Stimulated activated naive CD8-positive, alpha-beta T cell treated with anti-CD3 and anti-CD28 coated beads, Interleukin-15, amount 100 ng/mL, for 72 hours (primary cell): ENCODE measurements around the gene KIF5C.

Experiments
- ATAC-seq: fragments of 150-1000 bp; cut with Tn5 transposase; 2 replicates; pipeline ENCODE4 v1.10.0; 2021; ENCODE audit warnings: mild to moderate bottlenecking, moderate library complexity
- DNase-seq, 2 donors: peaks; one replicate each; pipeline ENCODE4 v3.0.0; 2021 to 2022
- H3K27ac Mint-ChIP-seq, 2 donors: one replicate each; pipeline ENCODE4 v1.8.0; 2022; ENCODE audit warnings: mild to moderate bottlenecking in 2 of 2, mixed read lengths in 2 of 2, moderate library complexity in 2 of 2
- H3K27me3 Mint-ChIP-seq: one replicate; pipeline ENCODE4 v1.8.0; 2022; ENCODE audit warnings: mixed read lengths
- H3K4me1 Mint-ChIP-seq: one replicate; pipeline ENCODE4 v1.8.0; 2022; ENCODE audit warnings: mild to moderate bottlenecking, mixed read lengths
- H3K4me3 Mint-ChIP-seq, 2 donors: one replicate each; pipeline ENCODE4 v1.8.0; 2022; ENCODE audit warnings: mild to moderate bottlenecking in 2 of 2, mixed read lengths in 2 of 2, moderate library complexity in 1 of 2
- H3K9me3 Mint-ChIP-seq, 2 donors: one replicate each; pipeline ENCODE4 v1.8.0; 2022; ENCODE audit warnings: mixed read lengths in 2 of 2

KIF5C gene

DNA sequence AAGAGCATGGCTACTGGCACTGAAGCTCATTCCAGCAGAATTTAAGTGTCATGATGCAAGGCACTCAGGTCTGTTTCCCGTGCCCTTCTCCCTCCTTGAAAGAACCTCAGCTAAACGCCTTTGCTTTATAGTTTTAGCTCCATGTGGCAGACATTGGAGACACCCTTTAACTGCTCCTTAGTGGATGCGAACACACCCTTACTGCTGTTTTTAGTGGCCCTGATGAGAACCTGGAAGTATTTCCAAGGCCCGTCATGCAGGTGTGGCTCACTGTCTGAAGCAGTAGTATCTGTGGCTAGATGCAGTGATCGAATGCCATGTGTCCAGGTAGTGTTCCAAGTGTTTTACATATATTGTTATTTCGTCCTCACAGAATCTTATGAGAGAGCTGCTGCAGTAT lies 28.3 kb downstream of the KIF5C start:
- Mint-ChIP-seq H3K27me3 (peaks cover 7% of the 10 kb centered on the region), H3K4me1 (no peaks in the 10 kb centered on the region), H3K27ac (no peak overlapping the region), H3K9me3 (peaks cover 6% of the 10 kb centered on the region in 2 donors), H3K4me3 (no peak overlapping the region)
- DNase-seq (no peak), ATAC-seq (no peak)

DNA sequence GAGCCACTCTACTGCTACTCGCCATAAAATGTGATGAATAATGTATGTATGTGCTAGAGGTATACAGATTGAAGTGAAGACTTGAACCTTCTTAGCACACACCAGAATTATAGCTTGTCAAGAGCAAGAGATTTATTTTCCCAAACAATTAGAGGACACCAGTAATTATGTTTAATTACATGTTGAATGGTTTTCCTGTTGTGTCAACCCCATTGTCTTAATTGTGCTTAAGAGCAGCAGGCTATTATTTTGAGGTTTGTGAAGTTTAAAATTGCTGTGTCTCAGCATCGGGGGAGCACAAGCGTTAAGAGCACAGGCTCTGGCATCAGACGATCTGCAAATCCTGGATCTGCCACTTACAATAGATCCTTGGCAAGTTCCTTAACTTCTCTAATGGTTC lies 29.0 kb downstream of the KIF5C start:
- peaks cover 7% of the 10 kb centered on the region for H3K27me3 Mint-ChIP-seq
- peaks cover 6% of the 10 kb centered on the region in 2 donors for H3K9me3 Mint-ChIP-seq
- H3K4me3 Mint-ChIP-seq: no peak overlapping the region
- H3K27ac Mint-ChIP-seq: no peak overlapping the region
- no peak for DNase-seq
- no peaks in the 10 kb centered on the region for H3K4me1 Mint-ChIP-seq
- ATAC-seq: no peak

DNA sequence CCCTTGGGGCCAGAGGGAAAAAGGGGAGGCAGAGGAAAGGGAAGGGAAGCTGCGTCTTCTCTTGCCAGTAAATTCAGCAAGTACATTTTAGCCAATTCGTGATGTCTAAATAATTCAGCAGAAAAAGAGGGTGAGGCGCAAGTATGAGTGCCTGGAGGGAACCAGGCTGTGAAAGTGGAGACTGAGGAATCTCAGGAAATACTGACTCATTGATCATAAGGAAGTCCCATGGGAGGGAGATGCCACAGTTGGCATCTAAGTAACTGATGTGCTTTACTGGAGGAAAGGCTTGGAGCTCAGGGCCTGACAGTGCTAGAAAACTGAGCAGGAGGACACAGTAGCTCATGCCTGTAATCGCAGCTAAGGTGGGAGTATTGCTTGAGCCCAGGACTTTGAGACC lies 31.1 kb downstream of the KIF5C start:
- H3K27me3 Mint-ChIP-seq: peaks cover 7% of the 10 kb centered on the region
- H3K4me3 Mint-ChIP-seq: no peak overlapping the region
- no peak for ATAC-seq
- peaks cover 6% of the 10 kb centered on the region in 2 donors for H3K9me3 Mint-ChIP-seq
- no peak for DNase-seq
- H3K27ac Mint-ChIP-seq: no peak overlapping the region
- H3K4me1 Mint-ChIP-seq: no peaks in the 10 kb centered on the region

GRCh38 chr2:148907085-148907785 lies 32.2 kb downstream of the KIF5C start:
- ATAC-seq: no peak
- no peak overlapping the region for H3K4me3 Mint-ChIP-seq
- no peak for DNase-seq
- H3K27me3 Mint-ChIP-seq: peaks cover 7% of the 10 kb centered on the region
- peaks cover 6% of the 10 kb centered on the region in 2 donors for H3K9me3 Mint-ChIP-seq
- H3K4me1 Mint-ChIP-seq: no peaks in the 10 kb centered on the region
- no peak overlapping the region for H3K27ac Mint-ChIP-seq

- Mint-ChIP-seq H3K4me1 (no peaks in the 10 kb centered on the region), H3K4me3 (no peak overlapping the region), H3K9me3 (peaks cover 6% of the 10 kb centered on the region in 2 donors), H3K27me3 (no peaks in the 10 kb centered on the region), H3K27ac (no peak overlapping the region)
- no peak for ATAC-seq
- no peak for DNase-seq
Observed at GRCh38 chr2:148909114-148909513, 34.1 kb downstream of the KIF5C start.

DNA sequence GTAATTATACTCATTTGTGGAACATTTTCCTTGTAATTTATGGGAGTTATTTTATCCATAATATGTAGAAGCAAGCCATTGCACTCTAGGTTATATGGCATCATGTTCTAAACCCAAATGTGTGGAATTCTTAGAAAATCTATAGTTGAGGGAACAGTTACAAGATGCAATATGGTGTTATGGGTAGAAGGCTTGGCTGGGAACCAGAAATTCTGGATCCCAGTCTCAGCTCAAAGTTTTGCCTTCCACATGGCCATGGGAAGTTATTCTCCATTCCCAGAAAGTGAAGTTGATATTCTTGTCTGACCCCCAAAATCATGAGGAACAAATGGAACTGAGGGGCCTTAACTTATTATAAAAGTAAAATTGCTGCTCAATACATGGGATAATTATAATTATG lies 38.0 kb downstream of the KIF5C start:
- no peak for DNase-seq
- Mint-ChIP-seq H3K27me3 (no peaks in the 10 kb centered on the region), H3K27ac (no peak overlapping the region)

GRCh38 chr2:148913492-148913891 lies 38.5 kb downstream of the KIF5C start:
- H3K27ac Mint-ChIP-seq: no peak overlapping the region
- ATAC-seq: no peak

More for the DNA sequence above, 38.0 kb downstream of the KIF5C start:
- no peak overlapping the region for H3K4me3 Mint-ChIP-seq
- peaks cover 0 to under 1% of the 10 kb centered on the region in 2 donors for H3K9me3 Mint-ChIP-seq
- H3K4me1 Mint-ChIP-seq: peaks cover 11% of the 10 kb centered on the region
- no peak for ATAC-seq

GRCh38 chr2:148914463-148914862 lies 39.4 kb downstream of the KIF5C start:
- no peaks in the 10 kb centered on the region for H3K27me3 Mint-ChIP-seq
- no peak overlapping the region for H3K4me3 Mint-ChIP-seq
- ATAC-seq (no peak), DNase-seq (no peak)
- peaks cover 11 to 13% of the 10 kb centered on the region in 2 donors for H3K9me3 Mint-ChIP-seq
- no peak overlapping the region for H3K27ac Mint-ChIP-seq
- H3K4me1 Mint-ChIP-seq: peaks cover 11% of the 10 kb centered on the region

More at GRCh38 chr2:148913492-148913891, 38.5 kb downstream of the KIF5C start:
- Mint-ChIP-seq H3K4me3 (no peak overlapping the region), H3K9me3 (peaks cover 4 to 5% of the 10 kb centered on the region in 2 donors), H3K27me3 (no peaks in the 10 kb centered on the region), H3K4me1 (peaks cover 11% of the 10 kb centered on the region)
- no peak for DNase-seq

- peak; percentile 96 for ATAC-seq
- H3K4me3 Mint-ChIP-seq: no peak overlapping the region
- H3K27ac Mint-ChIP-seq: no peak overlapping the region
- peak in 1 of 2 donors; percentile 44 for DNase-seq
- peaks cover 11% of the 10 kb centered on the region for H3K4me1 Mint-ChIP-seq
- no peaks in the 10 kb centered on the region for H3K27me3 Mint-ChIP-seq
- peaks cover 11 to 13% of the 10 kb centered on the region in 2 donors for H3K9me3 Mint-ChIP-seq
Observed at GRCh38 chr2:148917431-148917830, 42.4 kb downstream of the KIF5C start.

DNA sequence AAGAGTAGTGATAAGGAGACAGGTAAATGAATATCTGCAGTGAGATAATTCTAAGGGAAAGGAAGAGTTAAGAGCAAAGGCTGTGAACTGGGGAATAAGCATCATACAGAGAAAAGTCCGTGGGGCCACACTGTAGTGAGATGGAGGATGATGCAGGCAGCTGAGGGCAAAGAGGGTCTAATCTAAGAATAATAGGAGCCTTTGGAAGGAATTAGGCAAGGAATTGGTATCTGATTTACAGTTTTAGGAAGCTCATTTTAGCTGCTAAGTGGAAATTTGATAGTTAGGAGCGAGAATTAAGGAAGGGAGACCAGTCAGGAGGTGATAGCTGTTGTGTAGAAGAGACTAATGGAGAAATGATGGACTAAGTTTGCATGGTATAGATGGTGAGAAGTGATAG lies 43.5 kb downstream of the KIF5C start:
- peaks cover 11% of the 10 kb centered on the region for H3K4me1 Mint-ChIP-seq
- H3K4me3 Mint-ChIP-seq: no peak overlapping the region
- DNase-seq (no peak), ATAC-seq (no peak)
- no peak overlapping the region for H3K27ac Mint-ChIP-seq
- H3K27me3 Mint-ChIP-seq: no peaks in the 10 kb centered on the region
- H3K9me3 Mint-ChIP-seq: peaks cover 11 to 13% of the 10 kb centered on the region in 2 donors

DNA sequence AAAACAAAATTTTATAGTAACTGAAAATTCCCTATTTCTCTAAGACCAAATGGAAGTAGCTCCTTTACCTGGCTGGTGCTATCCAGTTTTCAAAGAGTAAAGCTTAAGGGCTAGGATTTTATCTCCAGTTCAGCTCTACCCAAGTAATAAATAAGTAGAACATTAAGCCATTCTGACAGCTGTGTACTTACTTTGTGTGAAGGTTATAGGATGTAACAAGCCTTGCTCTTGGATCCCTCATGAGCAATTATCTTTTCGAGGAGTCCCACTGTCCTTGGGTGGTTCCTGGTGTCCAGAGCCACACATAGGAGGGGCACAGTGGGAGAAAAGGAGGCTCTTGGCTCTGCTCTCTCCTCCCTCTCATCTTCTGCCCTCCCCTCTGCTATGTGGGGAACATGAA lies 45.5 kb downstream of the KIF5C start:
- no peak for ATAC-seq
- Mint-ChIP-seq H3K27me3 (no peaks in the 10 kb centered on the region), H3K4me3 (no peak overlapping the region), H3K4me1 (peaks cover 11% of the 10 kb centered on the region), H3K9me3 (peaks cover 11 to 13% of the 10 kb centered on the region in 2 donors), H3K27ac (no peak overlapping the region)
- DNase-seq: no peak

DNA sequence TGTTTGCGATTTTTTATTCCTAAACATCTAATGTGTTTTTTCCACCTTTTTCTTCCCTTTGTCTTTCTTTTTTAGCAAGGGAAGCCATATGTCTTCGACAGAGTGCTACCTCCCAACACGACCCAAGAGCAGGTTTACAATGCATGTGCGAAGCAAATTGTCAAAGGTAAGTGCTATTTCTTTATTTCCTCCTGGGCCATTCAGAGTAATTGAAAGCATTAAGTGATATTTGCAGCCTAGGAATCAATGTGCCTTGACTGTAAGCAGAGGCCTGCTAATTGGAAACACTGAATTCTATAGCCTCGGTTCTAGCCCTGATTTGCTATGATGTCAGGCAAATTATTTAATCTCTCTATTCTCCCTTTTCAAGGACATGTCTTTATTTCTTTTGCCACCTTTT lies 47.0 kb downstream of the KIF5C start:
- no peak overlapping the region for H3K27ac Mint-ChIP-seq
- DNase-seq: no peak
- H3K9me3 Mint-ChIP-seq: peaks cover 11 to 13% of the 10 kb centered on the region in 2 donors
- no peak for ATAC-seq
- H3K4me3 Mint-ChIP-seq: no peak overlapping the region
- peaks cover 22% of the 10 kb centered on the region for H3K4me1 Mint-ChIP-seq
- H3K27me3 Mint-ChIP-seq: no peaks in the 10 kb centered on the region

- ATAC-seq (no peak), DNase-seq (no peak)
- H3K27ac Mint-ChIP-seq: no peak overlapping the region
- H3K4me1 Mint-ChIP-seq: peaks cover 19% of the 10 kb centered on the region
- peaks cover 11 to 13% of the 10 kb centered on the region in 2 donors for H3K9me3 Mint-ChIP-seq
- H3K27me3 Mint-ChIP-seq: no peaks in the 10 kb centered on the region
- H3K4me3 Mint-ChIP-seq: no peak overlapping the region
Observed at GRCh38 chr2:148922776-148923475, 47.9 kb downstream of the KIF5C start.

DNA sequence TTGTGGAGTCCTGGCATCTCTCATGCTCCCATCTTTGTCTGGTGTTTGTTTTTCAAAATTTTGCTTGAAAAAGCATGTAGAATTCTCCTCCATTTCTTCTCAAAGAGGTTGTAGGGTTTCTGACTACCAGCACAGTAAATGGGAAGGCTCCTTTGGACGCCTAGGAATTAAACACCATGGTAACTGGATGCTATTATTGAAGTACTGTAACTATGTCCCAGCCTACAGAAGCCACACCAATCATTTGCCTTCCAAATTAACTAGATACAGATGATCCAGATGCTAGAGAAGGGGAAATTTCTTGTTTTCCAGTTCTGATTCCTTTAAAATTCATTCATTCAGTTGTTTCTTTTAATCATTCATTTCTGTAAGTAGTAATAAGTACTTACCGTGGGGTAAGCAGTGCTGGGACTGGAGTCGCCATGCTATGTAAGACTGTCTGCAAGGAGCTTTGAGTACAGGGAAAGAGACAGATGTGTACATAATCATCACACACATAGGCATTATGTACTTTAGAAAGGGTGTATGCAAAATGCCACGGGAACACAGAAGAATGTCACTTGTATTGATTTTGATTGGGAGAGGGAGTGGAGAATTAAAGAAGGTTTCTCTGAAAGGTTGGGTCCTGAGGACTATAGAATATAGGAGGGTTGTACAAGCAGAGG lies 49.6 kb downstream of the KIF5C start:
- H3K27ac Mint-ChIP-seq: no peak overlapping the region
- no peaks in the 10 kb centered on the region for H3K27me3 Mint-ChIP-seq
- no peaks in the 10 kb centered on the region for H3K9me3 Mint-ChIP-seq
- H3K4me1 Mint-ChIP-seq: peaks cover 19% of the 10 kb centered on the region
- DNase-seq (no peak), ATAC-seq (no peak)
- H3K4me3 Mint-ChIP-seq: no peak overlapping the region

DNA sequence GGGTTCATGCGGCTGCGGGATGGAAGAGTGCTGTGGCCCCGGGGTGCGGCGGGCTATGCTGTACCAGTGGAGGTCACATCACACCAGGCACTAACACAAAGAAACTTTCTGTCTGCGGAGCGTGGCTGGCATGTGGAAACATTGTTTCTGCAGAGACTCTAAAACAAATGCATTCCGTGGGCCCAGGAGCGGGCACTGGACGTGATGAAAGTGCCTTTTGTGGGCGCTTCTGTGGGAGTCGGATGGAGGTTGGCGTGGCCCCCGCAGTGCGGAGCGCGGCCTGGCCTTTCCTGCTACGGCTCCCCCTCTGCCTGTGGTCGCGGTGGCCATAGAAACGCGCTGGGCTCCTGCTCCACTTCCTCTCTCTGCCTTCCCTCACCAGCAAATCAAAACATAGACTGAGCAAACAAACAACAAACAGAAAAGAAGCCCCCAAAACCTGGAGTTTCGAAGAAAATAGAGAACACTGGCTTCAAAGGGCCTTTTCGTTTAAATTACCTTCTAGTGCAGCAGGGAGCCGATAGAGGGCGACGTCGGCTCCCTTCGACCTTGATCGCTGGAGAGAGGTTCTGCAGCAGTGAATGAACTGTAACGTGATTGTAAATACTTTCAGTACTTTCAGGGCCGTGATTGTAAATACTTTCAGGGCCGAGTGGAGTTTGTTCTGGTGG lies 51.4 kb downstream of the KIF5C start:
- Mint-ChIP-seq H3K9me3 (no peaks in the 10 kb centered on the region), H3K27ac (peak overlapping the region; percentile 85 to 96), H3K27me3 (no peaks in the 10 kb centered on the region), H3K4me1 (peaks cover 19% of the 10 kb centered on the region), H3K4me3 (peak overlapping the region; percentile 71 to 83)
- ATAC-seq (peak; percentile 72), DNase-seq (peak; percentile 48 to 57)
